Neural progenitor cell (in vitro differentiated cells): ENCODE measurements around the gene RMND5A. TPM values are rescaled to one million over a fixed set of nuclear protein-coding genes. Genes with fewer than 3 reads are reported as not detected.

ENCODE experiments used
- DNase-seq: peaks from one replicate; pipeline ENCODE4 v3.0.0-alpha.2; 2016; ENCODE audit warnings: low spot score
- H2AFZ ChIP-seq: fragments of 200-600 bp; sonication (generic); replicated peaks from 2 replicates; pipeline ENCODE4 v1.6.1; 2016; ENCODE audit warnings: antibody characterized with exemption
- H3F3A ChIP-seq: fragments of 200-600 bp; sonication (generic); 2 replicates; pipeline ENCODE4 v1.6.1; 2016; ENCODE audit warnings: antibody characterized with exemption, low read depth
- H3K27ac ChIP-seq: fragments of 200-600 bp; sonication (generic); 2 replicates; pipeline ENCODE4 v1.5.1; 2016; ENCODE audit warnings: mild to moderate bottlenecking
- H3K27me3 ChIP-seq: fragments of 200-600 bp; sonication (generic); 2 replicates; pipeline ENCODE4 v1.6.1; 2016; ENCODE audit warnings: mild to moderate bottlenecking, moderate library complexity
- H3K36me3 ChIP-seq: fragments of 200-600 bp; sonication (generic); 2 replicates; pipeline ENCODE4 v1.5.1; 2016
- H3K4me1 ChIP-seq: fragments of 200-600 bp; sonication (generic); 2 replicates; pipeline ENCODE4 v1.6.1; 2016; ENCODE audit warnings: mixed run types
- H3K4me2 ChIP-seq: fragments of 200-600 bp; sonication (generic); 2 replicates; pipeline ENCODE4 v1.6.1; 2016
- H3K4me3 ChIP-seq: fragments of 200-600 bp; sonication (generic); 2 replicates; pipeline ENCODE4 v1.5.1; 2016
- H3K79me2 ChIP-seq: fragments of 200-600 bp; sonication (generic); 2 replicates; pipeline ENCODE4 v1.6.1; 2016; ENCODE audit warnings: low read depth
- H3K9ac ChIP-seq: fragments of 200-600 bp; sonication (generic); 2 replicates; pipeline ENCODE4 v1.6.1; 2016
- H3K9me3 ChIP-seq: fragments of 200-600 bp; sonication (generic); 2 replicates; pipeline ENCODE4 v1.5.1; 2016; ENCODE audit warnings: low read depth
- H4K20me1 ChIP-seq: fragments of 200-600 bp; sonication (generic); 2 replicates; pipeline ENCODE4 v1.6.1; 2016; ENCODE audit warnings: low read depth
- H3K27ac Mint-ChIP-seq: 3 replicates; pipeline ENCODE4 v1.8.0; 2021; ENCODE audit warnings: mixed read lengths
- H3K27me3 Mint-ChIP-seq: 2 replicates; pipeline ENCODE4 v1.8.0; 2022; ENCODE audit warnings: low read depth, mild to moderate bottlenecking, inconsistent platforms, moderate library complexity, mixed read lengths; ENCODE audit not compliant: insufficient read depth
- H3K36me3 Mint-ChIP-seq: 3 replicates; pipeline ENCODE4 v1.8.0; 2021; ENCODE audit warnings: mixed read lengths
- H3K4me1 Mint-ChIP-seq: 3 replicates; pipeline ENCODE4 v1.8.0; 2021; ENCODE audit warnings: mixed read lengths
- H3K4me3 Mint-ChIP-seq: 3 replicates; pipeline ENCODE4 v1.8.0; 2021; ENCODE audit warnings: mild to moderate bottlenecking, moderate library complexity, mixed read lengths
- H3K9me3 Mint-ChIP-seq: 3 replicates; pipeline ENCODE4 v1.8.0; 2020; ENCODE audit warnings: mixed read lengths
- CTCF ChIP-seq: fragments of 200-600 bp; sonication (generic); IDR thresholded peaks from 2 replicates; pipeline ENCODE4 v1.5.1; 2017; ENCODE audit warnings: antibody characterized with exemption, mild to moderate bottlenecking
- EZH2 ChIP-seq: fragments of 200-600 bp; sonication (generic); IDR thresholded peaks from 2 replicates; pipeline ENCODE4 v1.6.1; 2017; ENCODE audit warnings: antibody characterized with exemption, mild to moderate bottlenecking, moderate library complexity
- EZH2phosphoT487 ChIP-seq: fragments of 200-600 bp; sonication (generic); IDR thresholded peaks from 2 replicates; pipeline ENCODE4 v1.6.1; 2017; ENCODE audit warnings: antibody characterized with exemption
- total RNA-seq: library from RNA; depleted of rRNA; stranded (reverse); fragments of >200 nt; gene quantifications from 2 replicates; pipeline ENCODE4 v1.2.3, GENCODE V29; 2015; ENCODE audit warnings: low replicate concordance

The RMND5A gene
- total RNA-seq, 1 donor from 2014 or later: 107 TPM

GRCh38 chr2:86793752-86794151 is 73.7 kb downstream of the RMND5A start:
- no peak overlapping the region for H3K4me3 Mint-ChIP-seq
- peaks cover 3% of the 10 kb centered on the region for H4K20me1 ChIP-seq
- no peak overlapping the region for H3K4me3 ChIP-seq
- no peak for DNase-seq
- peaks cover 68% of the 10 kb centered on the region for H3K27me3 ChIP-seq
- H3K4me1 ChIP-seq: peaks cover 7% of the 10 kb centered on the region
- no peak overlapping the region for H3K4me2 ChIP-seq
- peaks cover 13% of the 10 kb centered on the region for H3K4me1 Mint-ChIP-seq
- no peak overlapping the region for H2AFZ ChIP-seq
- TF ChIP-seq EZH2 (no peak), EZH2phosphoT487 (no peak), CTCF (no peak)
- H3K9ac ChIP-seq: no peak overlapping the region
- H3F3A ChIP-seq: no peaks in the 10 kb centered on the region
- H3K9me3 ChIP-seq: no peaks in the 10 kb centered on the region
- H3K27me3 Mint-ChIP-seq: peaks cover 41% of the 10 kb centered on the region
- no peak overlapping the region for H3K27ac ChIP-seq
- no peaks in the 10 kb centered on the region for H3K79me2 ChIP-seq
- H3K36me3 ChIP-seq: no peaks in the 10 kb centered on the region
- no peaks in the 10 kb centered on the region for H3K36me3 Mint-ChIP-seq
- peaks cover 26% of the 10 kb centered on the region for H3K9me3 Mint-ChIP-seq
- H3K27ac Mint-ChIP-seq: no peak overlapping the region

DNA sequence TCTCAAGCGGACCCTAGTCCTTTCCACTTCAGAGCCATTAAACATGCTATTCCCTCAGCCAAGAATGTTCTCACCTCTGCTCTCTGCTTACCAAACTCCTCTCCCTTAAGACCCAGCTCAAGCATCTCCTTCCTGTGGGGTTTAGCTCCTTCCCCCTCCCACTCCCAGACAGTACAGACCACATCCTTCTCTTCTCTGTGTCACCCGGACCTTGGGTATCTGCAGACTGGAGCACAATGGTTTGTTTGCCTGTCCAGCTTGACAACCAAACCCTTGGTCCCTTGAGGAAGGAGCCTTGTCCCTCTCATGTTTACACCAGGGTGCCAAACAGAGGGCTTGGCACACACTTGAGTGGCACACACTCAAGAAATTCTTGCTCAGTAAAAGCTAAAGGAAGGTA is 74.8 kb downstream of the RMND5A start:
- peaks cover 12% of the 10 kb centered on the region for H3K4me1 Mint-ChIP-seq
- peaks cover 57% of the 10 kb centered on the region for H3K27me3 ChIP-seq
- no peak overlapping the region for H2AFZ ChIP-seq
- H3K27ac Mint-ChIP-seq: no peak overlapping the region
- peaks cover 35% of the 10 kb centered on the region for H3K27me3 Mint-ChIP-seq
- no peaks in the 10 kb centered on the region for H3K79me2 ChIP-seq
- H3K9ac ChIP-seq: no peak overlapping the region
- H3K36me3 ChIP-seq: no peaks in the 10 kb centered on the region
- DNase-seq: no peak
- TF ChIP-seq EZH2phosphoT487 (no peak), CTCF (no peak), EZH2 (no peak)
- H3K9me3 Mint-ChIP-seq: peaks cover 26% of the 10 kb centered on the region
- no peaks in the 10 kb centered on the region for H3K4me1 ChIP-seq
- peaks cover 3% of the 10 kb centered on the region for H4K20me1 ChIP-seq
- H3K4me3 ChIP-seq: no peak overlapping the region
- no peaks in the 10 kb centered on the region for H3K36me3 Mint-ChIP-seq
- no peak overlapping the region for H3K27ac ChIP-seq
- no peak overlapping the region for H3K4me2 ChIP-seq
- no peaks in the 10 kb centered on the region for H3F3A ChIP-seq
- H3K4me3 Mint-ChIP-seq: no peak overlapping the region
- no peaks in the 10 kb centered on the region for H3K9me3 ChIP-seq

GRCh38 chr2:86800856-86801567 is 80.9 kb downstream of the RMND5A start:
- H3K9me3 Mint-ChIP-seq: peaks cover 15% of the 10 kb centered on the region
- no peak overlapping the region for H3K9ac ChIP-seq
- no peaks in the 10 kb centered on the region for H3K79me2 ChIP-seq
- H3K27ac Mint-ChIP-seq: no peak overlapping the region
- TF ChIP-seq CTCF: no peak
- TF ChIP-seq EZH2phosphoT487: no peak
- TF ChIP-seq EZH2: no peak
- H3K4me3 ChIP-seq: no peak overlapping the region
- peaks cover 13% of the 10 kb centered on the region for H3K27me3 ChIP-seq
- no peak overlapping the region for H3K27ac ChIP-seq
- H3K4me2 ChIP-seq: no peak overlapping the region
- DNase-seq: no peak
- H3K36me3 Mint-ChIP-seq: no peaks in the 10 kb centered on the region
- H3K27me3 Mint-ChIP-seq: peaks cover 3% of the 10 kb centered on the region
- no peaks in the 10 kb centered on the region for H3F3A ChIP-seq
- H3K4me3 Mint-ChIP-seq: no peak overlapping the region
- H2AFZ ChIP-seq: no peak overlapping the region
- H3K9me3 ChIP-seq: no peaks in the 10 kb centered on the region
- no peaks in the 10 kb centered on the region for H4K20me1 ChIP-seq
- no peaks in the 10 kb centered on the region for H3K4me1 ChIP-seq
- no peaks in the 10 kb centered on the region for H3K4me1 Mint-ChIP-seq
- no peaks in the 10 kb centered on the region for H3K36me3 ChIP-seq
